HEK293 (cell line): ENCODE measurements around the gene SERF2.
A peak's percentile ranks its signal among the peaks of the same experiment; 100 is the strongest.

Experiments used
- BCL6B ChIP-seq: fragments of 450-650 bp; formaldehyde crosslinking; IDR thresholded peaks from 2 replicates; pipeline ENCODE4 v1.5.1; 2017; ENCODE audit warnings: missing biosample characterization, missing genetic modification characterization
- HOXC10 ChIP-seq: sonication (generic); formaldehyde crosslinking; IDR thresholded peaks from 2 replicates; pipeline ENCODE4 v1.8.1; 2023; ENCODE audit warnings: mild to moderate bottlenecking, missing genetic modification reagents
- INSM2 ChIP-seq: fragments of 450-650 bp; formaldehyde crosslinking; IDR thresholded peaks from 2 replicates; pipeline ENCODE4 v1.5.1; 2016; ENCODE audit warnings: missing biosample characterization, missing genetic modification characterization
- PRDM1 ChIP-seq: fragments of 450-650 bp; formaldehyde crosslinking; IDR thresholded peaks from 2 replicates; pipeline ENCODE4; 2016; ENCODE audit warnings: missing biosample characterization, missing genetic modification characterization
- SCRT2 ChIP-seq: fragments of 450-650 bp; formaldehyde crosslinking; IDR thresholded peaks from 2 replicates; pipeline ENCODE4 v1.5.1; 2016; ENCODE audit warnings: missing biosample characterization, missing genetic modification characterization
- ZBTB20 ChIP-seq: fragments of 450-650 bp; formaldehyde crosslinking; IDR thresholded peaks from 2 replicates; pipeline ENCODE4 v1.5.1; 2016; ENCODE audit warnings: missing biosample characterization, missing genetic modification characterization
- ZBTB8A ChIP-seq: fragments of 450-650 bp; formaldehyde crosslinking; IDR thresholded peaks from 2 replicates; pipeline ENCODE4 v1.5.1; 2016; ENCODE audit warnings: missing biosample characterization, missing genetic modification characterization
- ZFP41 ChIP-seq: fragments of 450-650 bp; formaldehyde crosslinking; IDR thresholded peaks from 2 replicates; pipeline ENCODE4 v1.5.1; 2016; ENCODE audit warnings: missing biosample characterization, missing genetic modification characterization, borderline replicate concordance
- ZNF112 ChIP-seq: fragments of 450-650 bp; formaldehyde crosslinking; IDR thresholded peaks from 2 replicates; pipeline ENCODE4 v1.5.0; 2017; ENCODE audit warnings: missing biosample characterization, missing genetic modification characterization
- ZNF114 ChIP-seq: fragments of 450-650 bp; formaldehyde crosslinking; IDR thresholded peaks from 2 replicates; pipeline ENCODE4 v1.5.0; 2017; ENCODE audit warnings: missing biosample characterization, missing genetic modification characterization
- ZNF211 ChIP-seq: fragments of 450-650 bp; formaldehyde crosslinking; IDR thresholded peaks from 2 replicates; pipeline ENCODE4 v1.5.1; 2016; ENCODE audit warnings: low read depth, missing biosample characterization, missing genetic modification characterization
- ZNF248 ChIP-seq: fragments of 450-650 bp; formaldehyde crosslinking; IDR thresholded peaks from 2 replicates; pipeline ENCODE4 v1.5.1; 2017; ENCODE audit warnings: missing biosample characterization, missing genetic modification characterization
- ZNF266 ChIP-seq: fragments of 450-650 bp; formaldehyde crosslinking; IDR thresholded peaks from 2 replicates; pipeline ENCODE4 v1.5.1; 2016; ENCODE audit warnings: missing biosample characterization, missing genetic modification characterization, low read depth
- ZNF274 ChIP-seq, 2 experiments: fragments of 200-500 bp in 1 of 2; fragments of 450-650 bp in 1 of 2; sonication (Bioruptor generic) in 1 of 2; formaldehyde crosslinking in 1 of 2; IDR thresholded peaks; 2 replicates each; pipeline versions ENCODE4 v1.5.1 to v1.6.1; 2014 to 2016; ENCODE audit warnings: borderline replicate concordance in 1 of 2, inconsistent platforms in 1 of 2, low read length in 1 of 2, missing biosample characterization in 1 of 2, missing genetic modification characterization in 1 of 2
- ZNF280C ChIP-seq: fragments of 450-650 bp; formaldehyde crosslinking; IDR thresholded peaks from 2 replicates; pipeline ENCODE4 v1.5.1; 2016; ENCODE audit warnings: missing biosample characterization, missing genetic modification characterization
- ZNF292 ChIP-seq: fragments of 450-650 bp; formaldehyde crosslinking; IDR thresholded peaks from 2 replicates; pipeline ENCODE4 v1.5.1; 2016; ENCODE audit warnings: low read depth, missing biosample characterization, missing genetic modification characterization, borderline replicate concordance
- ZNF311 ChIP-seq: fragments of 450-650 bp; formaldehyde crosslinking; IDR thresholded peaks from 2 replicates; pipeline ENCODE4 v1.5.1; 2017; ENCODE audit warnings: missing biosample characterization, missing genetic modification characterization, borderline replicate concordance
- ZNF341 ChIP-seq: fragments of 450-650 bp; formaldehyde crosslinking; IDR thresholded peaks from 2 replicates; pipeline ENCODE4; 2016; ENCODE audit warnings: low read depth, missing biosample characterization, missing genetic modification characterization
- ZNF350 ChIP-seq: fragments of 450-650 bp; formaldehyde crosslinking; IDR thresholded peaks from 2 replicates; pipeline ENCODE4 v1.5.0; 2017; ENCODE audit warnings: missing biosample characterization, mild to moderate bottlenecking, missing genetic modification characterization
- ZNF354C ChIP-seq: fragments of 450-650 bp; formaldehyde crosslinking; IDR thresholded peaks from 2 replicates; pipeline ENCODE4 v1.5.1; 2016; ENCODE audit warnings: missing biosample characterization, missing genetic modification characterization, low read depth, borderline replicate concordance
- ZNF394 ChIP-seq: fragments of 450-650 bp; formaldehyde crosslinking; IDR thresholded peaks from 2 replicates; pipeline ENCODE4 v1.5.1; 2016; ENCODE audit warnings: missing biosample characterization, missing genetic modification characterization, mild to moderate bottlenecking, moderate library complexity, borderline replicate concordance
- ZNF473 ChIP-seq: fragments of 450-650 bp; formaldehyde crosslinking; IDR thresholded peaks from 2 replicates; pipeline ENCODE4 v1.5.1; 2017; ENCODE audit warnings: missing biosample characterization, missing genetic modification characterization
- ZNF514 ChIP-seq: fragments of 450-650 bp; formaldehyde crosslinking; IDR thresholded peaks from 2 replicates; pipeline ENCODE4 v1.5.1; 2016; ENCODE audit warnings: missing biosample characterization, missing genetic modification characterization
- ZNF521 ChIP-seq: fragments of 450-650 bp; formaldehyde crosslinking; IDR thresholded peaks from 2 replicates; pipeline ENCODE4 v1.5.1; 2017; ENCODE audit warnings: missing biosample characterization, mild to moderate bottlenecking, missing genetic modification characterization
- ZNF530 ChIP-seq: fragments of 450-650 bp; formaldehyde crosslinking; IDR thresholded peaks from 2 replicates; pipeline ENCODE4 v1.5.1; 2016; ENCODE audit warnings: low read depth, missing biosample characterization, missing genetic modification characterization
- ZNF629 ChIP-seq: fragments of 450-650 bp; formaldehyde crosslinking; IDR thresholded peaks from 2 replicates; pipeline ENCODE4 v1.5.1; 2017; ENCODE audit warnings: missing biosample characterization, missing genetic modification characterization
- ZNF670 ChIP-seq: fragments of 450-650 bp; formaldehyde crosslinking; IDR thresholded peaks from 2 replicates; pipeline ENCODE4 v1.5.1; 2016; ENCODE audit warnings: missing biosample characterization, missing genetic modification characterization, low read depth
- ZNF747 ChIP-seq: fragments of 450-650 bp; formaldehyde crosslinking; IDR thresholded peaks from 2 replicates; pipeline ENCODE4 v1.5.1; 2016; ENCODE audit warnings: missing biosample characterization, missing genetic modification characterization
- ZNF76 ChIP-seq: fragments of 450-650 bp; formaldehyde crosslinking; IDR thresholded peaks from 2 replicates; pipeline ENCODE4; 2016; ENCODE audit warnings: low read depth, missing biosample characterization, missing genetic modification characterization, borderline replicate concordance
- ZNF837 ChIP-seq: fragments of 450-650 bp; formaldehyde crosslinking; IDR thresholded peaks from 2 replicates; pipeline ENCODE4 v1.5.1; 2016; ENCODE audit warnings: missing biosample characterization, missing genetic modification characterization
- ZXDB ChIP-seq: fragments of 450-650 bp; formaldehyde crosslinking; IDR thresholded peaks from 2 replicates; pipeline ENCODE4 v1.5.1; 2016; ENCODE audit warnings: missing biosample characterization, missing genetic modification characterization
- TF ChIP-seq, protein P1 (sequence below): fragments of 450-650 bp; formaldehyde crosslinking; IDR thresholded peaks from 2 replicates; pipeline ENCODE4 v1.5.1; 2016; ENCODE audit warnings: missing biosample characterization, missing genetic modification characterization
- TF ChIP-seq, protein P2 (sequence below): fragments of 450-650 bp; formaldehyde crosslinking; IDR thresholded peaks from 2 replicates; pipeline ENCODE4 v1.5.1; 2016; ENCODE audit warnings: missing biosample characterization, missing genetic modification characterization

The SERF2 gene

DNA sequence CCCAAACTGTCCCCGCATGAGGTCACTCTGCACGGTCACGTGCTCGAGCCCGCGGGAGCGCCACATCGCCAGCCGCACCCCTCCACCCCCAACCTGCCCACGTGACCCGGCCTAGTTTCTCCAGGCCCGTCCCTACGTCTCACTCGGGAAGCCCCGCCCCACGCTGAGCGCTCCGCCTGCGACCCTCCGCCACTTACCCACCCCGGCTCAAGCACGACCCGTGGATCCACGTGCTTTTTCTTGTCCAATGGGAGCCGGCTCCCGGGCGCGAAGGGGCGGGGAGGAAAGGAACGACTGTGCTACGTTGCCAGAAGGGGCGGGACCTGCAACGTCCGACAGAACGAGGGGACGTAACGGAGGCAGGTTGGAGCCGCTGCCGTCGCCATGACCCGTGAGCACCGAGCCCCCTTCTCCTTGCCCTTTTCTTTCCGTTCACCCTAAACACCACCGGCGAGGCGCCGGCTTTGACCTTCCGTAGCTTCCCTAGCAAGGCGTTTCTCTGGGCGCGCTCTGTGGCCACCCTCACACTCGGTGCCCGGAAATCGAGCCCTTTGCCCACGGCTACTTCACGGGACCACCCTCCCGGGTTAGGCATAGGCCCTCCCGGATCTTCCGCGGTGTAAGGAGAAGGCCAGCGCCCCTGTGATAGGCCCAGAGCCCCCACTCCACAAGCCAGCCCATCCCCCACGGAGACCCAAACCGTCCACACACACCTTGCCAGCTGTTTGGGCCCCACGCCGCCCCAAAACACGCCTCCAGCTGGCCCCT is at the start of gene SERF2 (continued):
- TF ChIP-seq INSM2 (tag by site-specific recombination), result no peak
- TF ChIP-seq ZNF114 (tag by site-specific recombination), result no peak
- no peak for TF ChIP-seq ZNF473 (tag by site-specific recombination)
- TF ChIP-seq, protein P1, sequence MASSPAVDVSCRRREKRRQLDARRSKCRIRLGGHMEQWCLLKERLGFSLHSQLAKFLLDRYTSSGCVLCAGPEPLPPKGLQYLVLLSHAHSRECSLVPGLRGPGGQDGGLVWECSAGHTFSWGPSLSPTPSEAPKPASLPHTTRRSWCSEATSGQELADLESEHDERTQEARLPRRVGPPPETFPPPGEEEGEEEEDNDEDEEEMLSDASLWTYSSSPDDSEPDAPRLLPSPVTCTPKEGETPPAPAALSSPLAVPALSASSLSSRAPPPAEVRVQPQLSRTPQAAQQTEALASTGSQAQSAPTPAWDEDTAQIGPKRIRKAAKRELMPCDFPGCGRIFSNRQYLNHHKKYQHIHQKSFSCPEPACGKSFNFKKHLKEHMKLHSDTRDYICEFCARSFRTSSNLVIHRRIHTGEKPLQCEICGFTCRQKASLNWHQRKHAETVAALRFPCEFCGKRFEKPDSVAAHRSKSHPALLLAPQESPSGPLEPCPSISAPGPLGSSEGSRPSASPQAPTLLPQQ (tag by site-specific recombination), result 0 out of 2 replicates have a peak, but pooled peaks have one; percentile 35
- TF ChIP-seq PRDM1 (tag by site-specific recombination), result no peak
- TF ChIP-seq ZNF354C (tag by site-specific recombination), result no peak
- no peak; the same call in 1 of the 2 replicates for TF ChIP-seq ZNF76 (tag by site-specific recombination)
- TF ChIP-seq, protein P2, sequence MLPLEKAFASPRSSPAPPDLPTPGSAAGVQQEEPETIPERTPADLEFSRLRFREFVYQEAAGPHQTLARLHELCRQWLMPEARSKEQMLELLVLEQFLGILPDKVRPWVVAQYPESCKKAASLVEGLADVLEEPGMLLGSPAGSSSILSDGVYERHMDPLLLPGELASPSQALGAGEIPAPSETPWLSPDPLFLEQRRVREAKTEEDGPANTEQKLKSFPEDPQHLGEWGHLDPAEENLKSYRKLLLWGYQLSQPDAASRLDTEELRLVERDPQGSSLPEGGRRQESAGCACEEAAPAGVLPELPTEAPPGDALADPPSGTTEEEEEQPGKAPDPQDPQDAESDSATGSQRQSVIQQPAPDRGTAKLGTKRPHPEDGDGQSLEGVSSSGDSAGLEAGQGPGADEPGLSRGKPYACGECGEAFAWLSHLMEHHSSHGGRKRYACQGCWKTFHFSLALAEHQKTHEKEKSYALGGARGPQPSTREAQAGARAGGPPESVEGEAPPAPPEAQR (tag by site-specific recombination), result no peak
- TF ChIP-seq ZNF341 (tag by site-specific recombination), result peak; percentile 35
- TF ChIP-seq ZNF670, result no peak
- TF ChIP-seq ZNF292 (tag by site-specific recombination), result no peak
- no peak for TF ChIP-seq ZNF280C
- TF ChIP-seq ZNF274 (IDR thresholded peaks at IDR 0.05; ENCODE audit: low read length), result no peak
- TF ChIP-seq ZNF274 (tag by site-specific recombination; IDR thresholded peaks at IDR 0.05; ENCODE audit: borderline replicate concordance), result no peak
- TF ChIP-seq ZXDB (tag by site-specific recombination), result peak; percentile 72
- no peak; the same call in 1 of the 2 replicates for TF ChIP-seq ZNF394 (tag by site-specific recombination)
- TF ChIP-seq ZNF311 (tag by site-specific recombination), result no peak
- no peak for TF ChIP-seq ZNF747 (tag by site-specific recombination)
- TF ChIP-seq ZNF350, result no peak
- TF ChIP-seq ZNF248 (tag by site-specific recombination), result no peak
- TF ChIP-seq ZFP41 (tag by site-specific recombination), result no peak
- TF ChIP-seq SCRT2, result no peak
- peak; percentile 84 for TF ChIP-seq ZNF629 (tag by site-specific recombination)
- TF ChIP-seq ZNF530 (tag by site-specific recombination), result no peak
- TF ChIP-seq ZBTB20 (tag by site-specific recombination), result no peak
- no peak for TF ChIP-seq ZNF837 (tag by site-specific recombination)
- no peak for TF ChIP-seq ZNF514
- TF ChIP-seq ZBTB8A (tag by site-specific recombination), result no peak; the same call in 1 of the 2 replicates
- no peak for TF ChIP-seq HOXC10
- no peak for TF ChIP-seq ZNF211 (tag by site-specific recombination)
- no peak for TF ChIP-seq ZNF112
- no peak for TF ChIP-seq ZNF266 (tag by site-specific recombination)
- no peak for TF ChIP-seq ZNF521 (tag by site-specific recombination)
- TF ChIP-seq BCL6B (tag by site-specific recombination), result no peak
